Aorta (tissue), 5 donors: ENCODE measurements around the gene DENND1C. TPM values are rescaled to one million over a fixed set of nuclear protein-coding genes. Genes with fewer than 3 reads are reported as not detected.
"Not testable (repeated sequence)": the region's sequence is repeated elsewhere in the genome, so short reads cannot be mapped to it uniquely, and the experiment has no call there.

Experiments
- ATAC-seq: fragments of 200-7000 bp; cut with Tn5 transposase; one replicate; pipeline ENCODE4 v1.9.1; 2022; ENCODE audit warnings: moderate library complexity; ENCODE audit not compliant: low FRiP score
- DNase-seq, 2 donors: peaks; one replicate each; pipeline ENCODE4 v3.0.0-alpha.2; 2020
- H3K27ac ChIP-seq, 2 donors: one replicate each; pipeline ENCODE4 v1.5.1; 2013; ENCODE audit warnings: low read length in 2 of 2, mild to moderate bottlenecking in 2 of 2, moderate library complexity in 2 of 2, control low read depth in 1 of 2, inconsistent platforms in 1 of 2, low read depth in 1 of 2
- H3K27me3 ChIP-seq, 2 donors: one replicate each; pipeline ENCODE4 v1.6.1; 2013; ENCODE audit warnings: control low read depth in 1 of 2, low read length in 1 of 2, mild to moderate bottlenecking in 1 of 2, moderate library complexity in 1 of 2; ENCODE audit not compliant: insufficient read depth in 2 of 2, control insufficient read depth in 1 of 2
- H3K36me3 ChIP-seq, 2 donors: one replicate each; pipeline ENCODE4 v1.6.1; 2013; ENCODE audit warnings: control low read depth in 1 of 2, low read length in 1 of 2, mild to moderate bottlenecking in 1 of 2; ENCODE audit not compliant: insufficient read depth in 2 of 2, control insufficient read depth in 1 of 2
- H3K4me1 ChIP-seq, 2 donors: one replicate each; pipeline ENCODE4 v1.6.1; 2013; ENCODE audit warnings: low read length in 2 of 2, control low read depth in 1 of 2, mild to moderate bottlenecking in 1 of 2, moderate library complexity in 1 of 2; ENCODE audit not compliant: insufficient read depth in 2 of 2, control insufficient read depth in 1 of 2
- H3K4me3 ChIP-seq, 2 donors: one replicate each; pipeline ENCODE4 v1.5.1; 2013; ENCODE audit warnings: low read length in 2 of 2, control low read depth in 1 of 2, mild to moderate bottlenecking in 1 of 2
- H3K9me3 ChIP-seq: one replicate; pipeline ENCODE4 v1.6.1; 2013; ENCODE audit warnings: mild to moderate bottlenecking, low read length; ENCODE audit not compliant: control insufficient read depth
- WGBS, 2 donors: extraction: QIAGEN DNeasy Blood & Tissue Kit; methylation state at CpG; one replicate each; pipeline ENCODE4 v1.1.7; 2013; 5-methylcytosine and 5-hydroxymethylcytosine counted together
- intact Hi-C, 2 donors: fragments of 100-400 bp; cut with DNase I; formaldehyde crosslinking; loops; one replicate each; pipeline versions ENCODE4 v1.14.2 to v1.15.0; 2022
- polyA plus RNA-seq, 2 donors: library from polyadenylated mRNA; stranded (reverse); fragments of 200-250 nt; gene quantifications; one replicate each; pipeline ENCODE4 v1.2.3, GENCODE V29; 2013
- total RNA-seq, 2 donors: library from RNA; stranded (reverse); fragmentation: NEBNext Ultra II Directional; extraction: Animal tissue kit (Norgen Biotek cat#: 25700); gene quantifications; one replicate each; pipeline ENCODE4 v1.2.1, GENCODE V29; 2021
- donor health status: healthy with polysubstance abuse.
- donor health status: Bipolar disorder and iron deficiency.
- donor health status: DM: no; HTN: no; CAD: no.
- donor health status: DM: no; HTN: no; CAD: no.
- donor health status: DM: yes; HTN: yes; CAD: no.

The DENND1C gene
- total and polyA plus RNA-seq, 4 donors, result 0.20 to 7.6 (median 2.9) TPM

- no peak for DNase-seq
- no peak overlapping the region for H3K27ac ChIP-seq
- no peaks in the 10 kb centered on the region for H3K27me3 ChIP-seq
- H3K36me3 ChIP-seq, result peaks cover 0 to 2% of the 10 kb centered on the region in 2 donors
- no peak overlapping the region for H3K4me3 ChIP-seq
- H3K4me1 ChIP-seq, result no peaks in the 10 kb centered on the region
- intact Hi-C loops, result no loop called here
- H3K9me3 ChIP-seq, result no peaks in the 10 kb centered on the region
- ATAC-seq, result no peak
- 83 to 85% methylated on average over 4 of the region's 4 CpGs for WGBS, 2 donors
These were observed 41.8 kb downstream of the DENND1C start for GRCh38 chr19:6439743-6440142.

- no peak for ATAC-seq
- H3K4me3 ChIP-seq, result no peak within 1 kb of the TSS
- DNase-seq, result no peak
- 95% methylated on average over 10 of the region's 10 CpGs for WGBS, 2 donors
- no peaks in the 10 kb centered on the region for H3K27me3 ChIP-seq
- no peak within 1 kb of the TSS for H3K27ac ChIP-seq
- H3K36me3 ChIP-seq, result no peaks in the 10 kb centered on the region
- intact Hi-C loops, result no loop called here
- H3K4me1 ChIP-seq, result no peaks in the 10 kb centered on the region
- H3K9me3 ChIP-seq, result no peaks in the 10 kb centered on the region
These were observed 47.9 kb downstream of the DENND1C start, which contains the start of gene SLC25A41 for GRCh38 chr19:6433663-6434062. Gene SLC25A41 (minus strand): TSS chr19:6433763. CDS start chr19:6433693, 70 bp downstream.

- no peaks in the 10 kb centered on the region for H3K27me3 ChIP-seq
- 86 to 89% methylated on average over 11 of the region's 11 CpGs for WGBS, 2 donors
- H3K36me3 ChIP-seq, result no peaks in the 10 kb centered on the region
- no peaks in the 10 kb centered on the region for H3K4me1 ChIP-seq
- ATAC-seq, result no peak
- no peak for DNase-seq
- no peak overlapping the region for H3K4me3 ChIP-seq
- no peak overlapping the region for H3K27ac ChIP-seq
- intact Hi-C loops, result no loop called here
- H3K9me3 ChIP-seq, result no peaks in the 10 kb centered on the region
These were observed 48.4 kb downstream of the DENND1C start for GRCh38 chr19:6433165-6433564.

- 88 to 92% methylated on average over 11 of the region's 11 CpGs for WGBS, 2 donors
- no peak overlapping the region for H3K27ac ChIP-seq
- ATAC-seq (no peak), DNase-seq (no peak)
- H3K4me1 ChIP-seq, result no peaks in the 10 kb centered on the region
- H3K36me3 ChIP-seq, result no peaks in the 10 kb centered on the region
- no peak overlapping the region for H3K4me3 ChIP-seq
- H3K27me3 ChIP-seq, result no peaks in the 10 kb centered on the region
- H3K9me3 ChIP-seq, result no peaks in the 10 kb centered on the region
- intact Hi-C loops, result no loop called here
These were observed 49.7 kb downstream of the DENND1C start for GRCh38 chr19:6431891-6432290.

DNA sequence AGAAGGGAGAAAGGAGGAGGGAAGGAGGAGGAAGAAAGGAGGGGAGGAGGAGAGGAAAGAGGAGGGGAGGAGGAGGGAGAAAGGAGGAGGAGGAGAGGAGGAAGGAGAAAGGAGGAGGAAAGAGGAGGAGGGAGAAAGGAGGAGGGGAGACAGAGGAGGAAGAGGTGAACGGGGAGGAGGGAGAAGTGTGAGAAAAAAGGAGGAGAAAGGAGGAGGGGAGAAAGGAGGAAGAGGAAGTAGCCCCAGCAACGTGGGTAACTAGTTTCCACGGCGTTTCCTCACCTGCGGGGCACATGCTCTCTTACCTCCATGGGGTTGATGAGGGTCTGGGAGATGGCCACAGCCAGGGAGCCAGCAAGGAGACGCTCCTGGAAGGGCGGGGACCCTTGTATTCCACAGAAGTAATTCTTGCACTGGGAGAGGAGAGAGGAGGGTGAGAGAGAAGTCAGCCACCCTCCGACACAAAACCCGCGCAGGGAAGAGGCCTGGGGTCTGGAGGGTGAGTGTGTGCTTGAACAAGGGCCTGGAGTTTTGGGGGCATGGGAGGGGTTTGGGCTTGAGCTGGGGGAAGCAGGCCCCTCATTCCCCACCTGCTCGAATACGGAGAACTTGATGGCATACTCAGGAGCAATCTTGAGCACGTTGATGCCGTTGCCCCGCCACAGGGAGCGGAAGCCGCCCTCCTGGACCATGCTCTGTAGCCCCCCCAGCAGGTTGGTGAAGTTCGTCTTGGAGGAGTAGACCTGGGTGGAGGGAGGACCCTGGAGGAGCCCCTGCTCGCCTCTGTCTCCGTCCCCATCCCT, 52.0 kb downstream of the DENND1C start:
- ATAC-seq, result no peak
- H3K4me1 ChIP-seq, result no peaks in the 10 kb centered on the region
- H3K9me3 ChIP-seq, result no peaks in the 10 kb centered on the region
- no peak for DNase-seq
- WGBS, 2 donors, result 58 to 62% methylated on average over 20 of the region's 20 CpGs
- no peak overlapping the region for H3K4me3 ChIP-seq
- H3K27ac ChIP-seq, result no peak overlapping the region
- H3K36me3 ChIP-seq, result no peaks in the 10 kb centered on the region
- intact Hi-C loops, result no loop called here
- H3K27me3 ChIP-seq, result no peaks in the 10 kb centered on the region

DNA sequence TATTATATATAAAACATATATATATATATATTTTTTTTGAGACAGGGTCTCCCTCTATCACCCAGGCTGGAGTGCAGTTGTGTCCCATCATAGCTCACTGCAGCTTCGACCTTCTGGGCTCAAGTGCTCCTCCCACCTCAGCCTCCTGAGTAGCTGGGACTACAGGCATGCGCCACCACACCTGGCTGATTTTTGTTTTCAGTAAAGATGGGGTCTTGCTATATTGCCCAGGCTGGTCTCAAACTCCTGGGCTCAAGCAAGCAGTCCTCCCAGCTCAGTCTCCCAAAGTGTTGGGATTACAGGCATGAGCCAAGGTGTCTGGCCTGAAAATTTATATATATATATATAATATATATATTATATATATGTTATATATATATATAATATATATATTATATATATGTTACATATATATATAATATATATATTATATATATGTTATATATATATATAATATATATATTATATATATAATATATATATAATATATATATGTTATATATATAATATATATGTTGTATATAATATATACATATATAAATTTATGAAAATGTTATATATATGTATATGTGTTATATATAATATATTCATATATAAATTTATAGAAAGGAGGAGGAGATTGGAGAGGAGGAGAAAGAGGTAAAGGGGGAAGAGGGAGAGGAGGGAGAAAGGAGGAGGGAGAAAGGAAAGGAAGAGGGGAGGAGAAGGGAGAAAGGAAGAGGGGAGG, 52.7 kb downstream of the DENND1C start:
- H3K27me3 ChIP-seq, H3K9me3 ChIP-seq, H3K4me1 ChIP-seq, H3K4me3 ChIP-seq, H3K27ac ChIP-seq, intact Hi-C loops, H3K36me3 ChIP-seq, DNase-seq, ATAC-seq: not testable (repeated sequence)
- WGBS, 2 donors, result 91% methylated on average over 2 of the region's 2 CpGs

- Histone ChIP-seq H3K27me3 (no peaks in the 10 kb centered on the region), H3K9me3 (no peaks in the 10 kb centered on the region), H3K27ac (no peak overlapping the region), H3K4me1 (no peaks in the 10 kb centered on the region), H3K4me3 (no peak overlapping the region), H3K36me3 (no peaks in the 10 kb centered on the region)
- intact Hi-C loops, result no loop called here
- ATAC-seq, result no peak
- DNase-seq, result no peak
- WGBS, 2 donors, result 95 to 96% methylated on average over 17 to 18 of the region's 18 CpGs
These were observed 54.5 kb downstream of the DENND1C start for GRCh38 chr19:6427131-6427530.

GRCh38 chr19:6425732-6426620, 55.6 kb downstream of the DENND1C start:
- no peak overlapping the region for H3K4me3 ChIP-seq
- intact Hi-C loops, result loop anchor here (1.0 to 2.0 kb wide), 3 partner anchors 33 to 53 kb away; partner anchors contain the start of genes ALKBH7 (in 1 of the 2), GTF2F1 (in 1 of the 2) and SLC25A23 (in 1 of the 2)

More at GRCh38 chr19:6425732-6426620, 55.6 kb downstream of the DENND1C start:
- Histone ChIP-seq H3K9me3 (no peaks in the 10 kb centered on the region), H3K36me3 (no peaks in the 10 kb centered on the region), H3K4me1 (no peaks in the 10 kb centered on the region), H3K27me3 (no peaks in the 10 kb centered on the region), H3K27ac (peak overlapping the region in 1 of 2 donors; percentile 34)
- DNase-seq, result no peak
- ATAC-seq, result no peak
- 93 to 95% methylated on average over 21 of the region's 21 CpGs for WGBS, 2 donors
